Measurements from ENCODE around the gene PC. TPM values are rescaled to one million over a fixed set of nuclear protein-coding genes. Genes with fewer than 3 reads are reported as not detected.

Gene PC
- total RNA-seq, 4 donors from 2014 or later = 154 to 535 (median 195) TPM

DNA sequence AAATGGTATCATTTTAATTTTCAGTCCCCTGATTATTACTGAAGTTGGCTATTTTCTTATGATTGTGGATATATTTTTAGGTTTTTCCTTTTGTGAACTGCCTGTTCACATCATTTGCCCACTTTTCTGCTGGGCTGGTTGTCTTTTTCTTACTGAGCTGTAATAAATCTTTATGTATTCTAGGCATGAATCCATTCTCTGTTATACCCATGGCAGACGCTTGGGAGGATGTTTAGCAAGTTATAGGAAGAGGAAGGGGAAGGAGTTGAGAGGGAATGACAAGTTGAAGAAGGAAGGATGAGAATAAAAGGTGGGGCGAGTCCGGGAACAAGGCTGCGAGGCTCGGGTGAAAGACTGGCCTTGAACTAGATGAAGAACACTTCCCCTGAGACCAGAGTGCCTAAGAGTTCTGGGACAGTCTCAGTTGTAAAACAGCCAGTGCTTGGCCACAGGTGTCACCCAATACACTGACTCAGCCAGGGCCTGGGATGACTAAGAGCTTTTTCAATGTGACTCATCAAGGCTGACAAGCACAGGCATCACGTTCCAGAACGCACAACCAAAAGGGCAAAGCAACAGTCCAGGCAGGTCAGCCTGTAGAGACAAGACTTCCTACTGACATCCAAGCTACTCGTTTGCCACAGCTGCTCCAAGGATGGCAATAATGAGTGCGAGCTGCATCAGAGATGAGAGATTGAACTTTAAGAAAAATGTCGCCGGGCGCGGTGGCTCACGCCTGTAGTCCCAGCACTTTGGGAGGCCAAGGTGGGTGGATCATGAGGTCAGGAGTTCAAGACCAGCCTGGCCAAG, 66.1 kb downstream of the PC start:
- TF ChIP-seq, protein P1, sequence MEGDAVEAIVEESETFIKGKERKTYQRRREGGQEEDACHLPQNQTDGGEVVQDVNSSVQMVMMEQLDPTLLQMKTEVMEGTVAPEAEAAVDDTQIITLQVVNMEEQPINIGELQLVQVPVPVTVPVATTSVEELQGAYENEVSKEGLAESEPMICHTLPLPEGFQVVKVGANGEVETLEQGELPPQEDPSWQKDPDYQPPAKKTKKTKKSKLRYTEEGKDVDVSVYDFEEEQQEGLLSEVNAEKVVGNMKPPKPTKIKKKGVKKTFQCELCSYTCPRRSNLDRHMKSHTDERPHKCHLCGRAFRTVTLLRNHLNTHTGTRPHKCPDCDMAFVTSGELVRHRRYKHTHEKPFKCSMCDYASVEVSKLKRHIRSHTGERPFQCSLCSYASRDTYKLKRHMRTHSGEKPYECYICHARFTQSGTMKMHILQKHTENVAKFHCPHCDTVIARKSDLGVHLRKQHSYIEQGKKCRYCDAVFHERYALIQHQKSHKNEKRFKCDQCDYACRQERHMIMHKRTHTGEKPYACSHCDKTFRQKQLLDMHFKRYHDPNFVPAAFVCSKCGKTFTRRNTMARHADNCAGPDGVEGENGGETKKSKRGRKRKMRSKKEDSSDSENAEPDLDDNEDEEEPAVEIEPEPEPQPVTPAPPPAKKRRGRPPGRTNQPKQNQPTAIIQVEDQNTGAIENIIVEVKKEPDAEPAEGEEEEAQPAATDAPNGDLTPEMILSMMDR (IDR thresholded peaks at IDR 0.05; ENCODE audit: low read depth) = no peak

GRCh38 chr11:66889960-66890359, 68.2 kb downstream of the PC start:
- TF ChIP-seq, protein P1 (IDR thresholded peaks at IDR 0.05; ENCODE audit: low read depth) = no peak

- TF ChIP-seq, protein P1 (IDR thresholded peaks at IDR 0.05; ENCODE audit: low read depth) = no peak
These were observed 69.9 kb downstream of the PC start for GRCh38 chr11:66888282-66888681.

GRCh38 chr11:66887526-66887925, 70.7 kb downstream of the PC start:
- TF ChIP-seq, protein P1 (IDR thresholded peaks at IDR 0.05; ENCODE audit: low read depth) = no peak

DNA sequence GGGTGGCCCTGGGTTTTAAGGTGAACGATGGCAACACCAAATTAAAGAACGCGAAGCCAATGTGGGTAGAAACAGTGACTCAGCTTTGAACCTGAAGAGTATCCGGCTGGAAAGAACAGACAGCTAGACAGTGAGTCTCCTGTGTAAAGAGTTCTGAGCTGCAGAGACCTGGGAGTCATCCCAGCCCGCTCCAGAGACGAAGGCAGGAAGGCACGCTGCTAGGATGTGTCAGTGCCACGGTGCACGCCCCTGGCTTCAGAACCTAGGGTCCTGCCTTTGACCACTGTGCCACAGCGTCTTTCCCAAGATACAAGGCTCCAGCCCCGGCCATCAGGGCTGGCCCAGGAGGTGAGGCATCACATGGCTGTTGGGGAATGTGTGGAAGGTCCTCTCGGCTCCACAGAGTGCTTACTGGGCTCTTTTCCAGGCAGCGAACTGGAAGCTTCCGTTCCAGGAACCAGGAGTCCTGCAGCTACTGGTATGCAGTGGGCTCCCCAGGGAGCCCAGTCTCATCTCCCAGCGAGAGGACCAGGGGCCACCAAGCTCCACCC, 71.4 kb downstream of the PC start:
- TF ChIP-seq, protein P1 (IDR thresholded peaks at IDR 0.05; ENCODE audit: low read depth) = no peak

- TF ChIP-seq, protein P1 (IDR thresholded peaks at IDR 0.05; ENCODE audit: low read depth) = no peak
These were observed 72.2 kb downstream of the PC start for GRCh38 chr11:66885950-66886440.

DNA sequence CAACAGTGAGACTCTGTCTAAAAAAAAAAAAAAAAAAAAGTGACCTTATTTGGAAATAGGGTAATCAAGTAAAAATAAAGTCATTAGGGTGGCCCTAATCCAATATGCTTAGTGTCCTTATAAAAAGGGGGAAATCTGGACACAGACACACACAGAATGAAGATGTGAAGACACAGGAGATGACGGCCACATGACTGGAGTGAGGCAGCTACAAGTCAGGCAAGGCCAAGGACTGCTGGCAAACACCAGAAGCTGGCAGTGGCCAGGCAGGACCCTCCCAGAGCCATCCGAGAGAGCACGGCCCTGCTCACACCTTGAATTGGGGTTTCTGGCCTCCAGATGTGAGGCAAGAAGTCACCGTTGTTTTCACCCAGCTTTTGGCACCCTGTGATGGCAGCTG, 72.7 kb downstream of the PC start:
- TF ChIP-seq, protein P1 (IDR thresholded peaks at IDR 0.05; ENCODE audit: low read depth) = no peak

All from subcutaneous adipose tissue (tissue), 4 donors.